Parathyroid adenoma (tissue), 2 donors: Measurements from ENCODE around the gene KRT3.

Source experiments
- H2AFZ ChIP-seq: fragments of 300-600 bp; sonication (generic); one replicate; pipeline ENCODE4 v1.7.0; 2017; ENCODE audit warnings: antibody characterized with exemption, mild to moderate bottlenecking
- H3K27ac ChIP-seq: fragments of 300-600 bp; sonication (generic); one replicate; pipeline ENCODE4 v1.7.0; 2017
- H3K27me3 ChIP-seq: fragments of 300-600 bp; sonication (generic); one replicate; pipeline ENCODE4 v1.7.0; 2017; ENCODE audit warnings: low read length; ENCODE audit not compliant: control insufficient read depth, insufficient read depth
- H3K36me3 ChIP-seq: fragments of 300-600 bp; sonication (generic); one replicate; pipeline ENCODE4 v1.7.0; 2017; ENCODE audit warnings: low read length; ENCODE audit not compliant: control insufficient read depth, insufficient read depth
- H3K4me1 ChIP-seq: fragments of 300-600 bp; sonication (generic); one replicate; pipeline ENCODE4 v1.7.0; 2017; ENCODE audit warnings: control low read depth
- H3K4me2 ChIP-seq: fragments of 300-600 bp; sonication (generic); one replicate; pipeline ENCODE4 v1.7.0; 2017; ENCODE audit warnings: low read length
- H3K4me3 ChIP-seq: fragments of 300-600 bp; sonication (generic); one replicate; pipeline ENCODE4 v1.7.0; 2017; ENCODE audit warnings: low read depth, low read length
- H3K79me2 ChIP-seq: fragments of 300-600 bp; sonication (generic); one replicate; pipeline ENCODE4 v1.7.0; 2017; ENCODE audit warnings: control low read depth
- H3K9ac ChIP-seq: fragments of 300-600 bp; sonication (generic); one replicate; pipeline ENCODE4 v1.7.0; 2017; ENCODE audit warnings: mild to moderate bottlenecking
- H3K9me3 ChIP-seq: fragments of 300-600 bp; sonication (generic); one replicate; pipeline ENCODE4 v1.7.0; 2017; ENCODE audit warnings: low read length; ENCODE audit not compliant: control insufficient read depth
- CTCF ChIP-seq: fragments of 300-600 bp; sonication (generic); IDR thresholded peaks from one replicate; pipeline ENCODE4 v1.7.0; 2017; ENCODE audit warnings: antibody characterized with exemption, mild to moderate bottlenecking
- donor health status: primary hyperparathyroidism.

KRT3 gene

GRCh38 chr12:52748578-52748977 lies 47.3 kb downstream of the KRT3 start:
- Histone ChIP-seq H2AFZ (no peak overlapping the region), H3K9me3 (no peaks in the 10 kb centered on the region), H3K27ac (no peak overlapping the region), H3K36me3 (no peaks in the 10 kb centered on the region), H3K9ac (no peak overlapping the region), H3K79me2 (no peaks in the 10 kb centered on the region), H3K27me3 (no peaks in the 10 kb centered on the region), H3K4me1 (no peaks in the 10 kb centered on the region), H3K4me2 (no peak overlapping the region), H3K4me3 (no peak overlapping the region)
- TF ChIP-seq CTCF: no peak

- H3K79me2 ChIP-seq: no peaks in the 10 kb centered on the region
- no peaks in the 10 kb centered on the region for H3K9me3 ChIP-seq
- TF ChIP-seq CTCF: no peak
- no peak overlapping the region for H3K9ac ChIP-seq
- no peak overlapping the region for H2AFZ ChIP-seq
- no peaks in the 10 kb centered on the region for H3K27me3 ChIP-seq
- no peak overlapping the region for H3K27ac ChIP-seq
- peaks cover 5% of the 10 kb centered on the region for H3K4me1 ChIP-seq
- no peak overlapping the region for H3K4me2 ChIP-seq
- H3K4me3 ChIP-seq: no peak overlapping the region
- H3K36me3 ChIP-seq: no peaks in the 10 kb centered on the region
These were observed 50.4 kb downstream of the KRT3 start for GRCh38 chr12:52745554-52745953.

- Histone ChIP-seq H3K27me3 (no peaks in the 10 kb centered on the region), H3K4me1 (peaks cover 12% of the 10 kb centered on the region)
These were observed 51.3 kb downstream of the KRT3 start for GRCh38 chr12:52744493-52745156.

GRCh38 chr12:52742822-52743457 lies 53.0 kb downstream of the KRT3 start:
- Histone ChIP-seq H3K36me3 (no peaks in the 10 kb centered on the region), H2AFZ (no peak overlapping the region), H3K79me2 (no peaks in the 10 kb centered on the region), H3K4me1 (peaks cover 12% of the 10 kb centered on the region), H3K9me3 (no peaks in the 10 kb centered on the region), H3K27ac (no peak overlapping the region), H3K27me3 (no peaks in the 10 kb centered on the region), H3K4me2 (no peak overlapping the region), H3K9ac (no peak overlapping the region), H3K4me3 (no peak overlapping the region)
- no peak for TF ChIP-seq CTCF

More at GRCh38 chr12:52744493-52745156, 51.3 kb downstream of the KRT3 start:
- Histone ChIP-seq H3K4me2 (no peak overlapping the region), H3K27ac (no peak overlapping the region), H3K4me3 (no peak overlapping the region), H3K9me3 (no peaks in the 10 kb centered on the region), H3K79me2 (no peaks in the 10 kb centered on the region), H3K36me3 (no peaks in the 10 kb centered on the region), H3K9ac (no peak overlapping the region), H2AFZ (no peak overlapping the region)
- no peak for TF ChIP-seq CTCF

GRCh38 chr12:52742196-52742580 lies 53.7 kb downstream of the KRT3 start:
- H3K4me2 ChIP-seq: no peak overlapping the region
- no peak overlapping the region for H3K4me3 ChIP-seq
- H3K79me2 ChIP-seq: no peaks in the 10 kb centered on the region
- TF ChIP-seq CTCF: no peak
- H3K27me3 ChIP-seq: no peaks in the 10 kb centered on the region
- no peak overlapping the region for H3K27ac ChIP-seq
- H3K4me1 ChIP-seq: peaks cover 12% of the 10 kb centered on the region
- H3K36me3 ChIP-seq: no peaks in the 10 kb centered on the region
- H3K9ac ChIP-seq: no peak overlapping the region
- no peak overlapping the region for H2AFZ ChIP-seq
- no peaks in the 10 kb centered on the region for H3K9me3 ChIP-seq
